Mesendoderm (in vitro differentiated cells): Measurements from ENCODE around the gene MYO1C.

Experiments used
- DNase-seq: peaks from one replicate; pipeline ENCODE4 v3.0.0; 2013
- H2AK5ac ChIP-seq: 2 replicates; pipeline ENCODE4 v1.6.1; 2013; ENCODE audit warnings: low read length, inconsistent platforms
- H2BK120ac ChIP-seq: 2 replicates; pipeline ENCODE4 v1.6.1; 2013; ENCODE audit warnings: low read depth, mild to moderate bottlenecking, low read length, moderate library complexity, mixed read lengths
- H2BK15ac ChIP-seq: replicated peaks from 2 replicates; pipeline ENCODE4 v1.6.1; 2013; ENCODE audit warnings: low read depth, mild to moderate bottlenecking, moderate library complexity
- H2BK5ac ChIP-seq: 2 replicates; pipeline ENCODE4 v1.6.1; 2013; ENCODE audit warnings: low read length, inconsistent platforms
- H3K18ac ChIP-seq: 2 replicates; pipeline ENCODE4 v1.6.1; 2013; ENCODE audit warnings: mild to moderate bottlenecking, low read length, mixed read lengths
- H3K23ac ChIP-seq: one replicate; pipeline ENCODE4 v1.6.1; 2013; ENCODE audit warnings: low read length
- H3K27ac ChIP-seq: 2 replicates; pipeline ENCODE4 v1.5.1; 2013; ENCODE audit warnings: low read depth, mild to moderate bottlenecking, inconsistent platforms, low read length, moderate library complexity
- H3K27me3 ChIP-seq: 2 replicates; pipeline ENCODE4 v1.6.1; 2013; ENCODE audit warnings: low read length, control low read depth, mild to moderate bottlenecking, inconsistent platforms; ENCODE audit not compliant: insufficient read depth, poor library complexity
- H3K36me3 ChIP-seq: 2 replicates; pipeline ENCODE4 v1.6.1; 2013; ENCODE audit warnings: low read length, inconsistent platforms; ENCODE audit not compliant: control insufficient read depth, insufficient read depth
- H3K4ac ChIP-seq: one replicate; pipeline ENCODE4 v1.6.1; 2013; ENCODE audit warnings: low read depth, mild to moderate bottlenecking, low read length, moderate library complexity
- H3K4me1 ChIP-seq: 2 replicates; pipeline ENCODE4 v1.6.1; 2013; ENCODE audit warnings: low read depth, low read length, inconsistent platforms; ENCODE audit not compliant: control insufficient read depth
- H3K4me2 ChIP-seq: 2 replicates; pipeline ENCODE4 v1.6.1; 2013; ENCODE audit warnings: low read length
- H3K4me3 ChIP-seq: 2 replicates; pipeline ENCODE4 v1.5.1; 2013; ENCODE audit warnings: mild to moderate bottlenecking, low read length
- H3K56ac ChIP-seq: one replicate; pipeline ENCODE4 v1.6.1; 2013; ENCODE audit warnings: low read length
- H3K79me1 ChIP-seq: 2 replicates; pipeline ENCODE4 v1.6.1; 2013; ENCODE audit warnings: low read length, inconsistent platforms
- H3K79me2 ChIP-seq: 2 replicates; pipeline ENCODE4 v1.6.1; 2013; ENCODE audit warnings: mild to moderate bottlenecking, low read length; ENCODE audit not compliant: control insufficient read depth, insufficient read depth
- H3K9ac ChIP-seq: 2 replicates; pipeline ENCODE4 v1.6.1; 2013; ENCODE audit warnings: low read length, inconsistent platforms
- H4K5ac ChIP-seq: one replicate; pipeline ENCODE4 v1.6.1; 2013; ENCODE audit warnings: low read length
- H4K8ac ChIP-seq: one replicate; pipeline ENCODE4 v1.6.1; 2013; ENCODE audit warnings: low read depth, mild to moderate bottlenecking, control low read depth, low read length, moderate library complexity
- WGBS: extraction: QIAGEN DNeasy Blood & Tissue Kit; methylation state at CpG from one replicate; pipeline ENCODE4 v1.1.7; 2013; ENCODE audit warnings: low lambda C conversion rate, missing lambda C conversion rate; ENCODE audit not compliant: insufficient coverage; ENCODE audit errors: extremely low coverage; 5-methylcytosine and 5-hydroxymethylcytosine counted together

Gene MYO1C

DNA sequence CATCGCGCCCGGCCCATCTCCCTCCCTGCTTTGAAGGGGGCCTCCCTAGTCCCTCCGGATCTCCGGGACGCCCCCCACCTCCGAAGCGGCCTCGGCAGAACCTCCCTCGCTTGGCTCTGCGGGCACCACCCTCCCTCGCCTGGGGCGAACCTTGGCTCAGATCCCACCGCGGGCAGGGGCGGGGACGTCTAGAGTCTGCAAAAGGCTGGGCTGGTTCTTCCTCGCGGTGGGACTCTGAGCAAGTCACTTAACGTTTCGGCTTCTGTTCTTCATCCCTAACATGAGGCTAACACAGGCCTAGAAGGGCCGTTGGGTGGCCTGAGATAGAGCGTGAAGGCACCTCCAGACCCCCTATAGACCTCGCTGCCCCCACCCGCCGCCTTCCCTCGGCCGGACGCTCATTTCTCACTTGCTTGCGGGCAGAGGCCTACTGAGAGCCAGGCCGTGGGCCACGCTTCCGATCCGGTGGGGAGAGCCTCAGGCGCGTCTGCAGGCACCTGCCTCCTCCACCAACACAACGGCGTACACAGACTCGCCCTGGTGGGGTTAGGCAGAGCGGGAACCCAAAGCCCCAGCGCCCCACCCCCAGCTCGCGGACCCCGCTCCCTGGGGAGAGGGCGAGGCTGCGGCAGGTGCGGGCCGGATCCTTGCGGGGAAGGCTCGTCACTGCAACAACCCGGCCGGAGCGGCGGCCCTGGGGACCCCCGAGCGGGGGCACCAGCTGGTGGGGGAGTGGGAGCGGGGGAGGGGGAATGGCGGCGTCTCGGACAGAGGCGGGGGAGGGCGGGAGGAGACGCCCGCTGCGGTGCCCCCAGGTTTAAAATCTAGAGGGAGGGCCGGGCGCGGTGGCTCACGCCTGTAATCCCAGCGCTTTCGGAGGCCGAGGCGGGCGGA, 5.4 kb downstream of the MYO1C start:
- H3K4me2 ChIP-seq = peak overlapping the region; percentile 84
- H3K27me3 ChIP-seq = no peaks in the 10 kb centered on the region
- H3K4me1 ChIP-seq = peaks cover 2% of the 10 kb centered on the region
- H2BK5ac ChIP-seq = no peak overlapping the region
- no CpG with 5 or more reads among the region's 74 CpGs for WGBS
- peak overlapping the region; percentile 84 for H3K56ac ChIP-seq
- peaks cover 3% of the 10 kb centered on the region for H3K79me1 ChIP-seq
- H3K27ac ChIP-seq = peak overlapping the region; percentile 75
- H2BK120ac ChIP-seq = peak overlapping the region; percentile 17
- no peak overlapping the region for H3K4me3 ChIP-seq
- H3K79me2 ChIP-seq = peaks cover 4% of the 10 kb centered on the region
- peaks cover 3% of the 10 kb centered on the region for H3K36me3 ChIP-seq
- H3K18ac ChIP-seq = peak overlapping the region; percentile 35
- H3K9ac ChIP-seq = peak overlapping the region; percentile 65
- H2AK5ac ChIP-seq = no peak overlapping the region
- H4K8ac ChIP-seq = no peak overlapping the region
- DNase-seq = peak; percentile 91
- no peak overlapping the region for H3K23ac ChIP-seq
- no peak overlapping the region for H2BK15ac ChIP-seq
- peak overlapping the region; percentile 58 for H3K4ac ChIP-seq
- no peak overlapping the region for H4K5ac ChIP-seq

DNA sequence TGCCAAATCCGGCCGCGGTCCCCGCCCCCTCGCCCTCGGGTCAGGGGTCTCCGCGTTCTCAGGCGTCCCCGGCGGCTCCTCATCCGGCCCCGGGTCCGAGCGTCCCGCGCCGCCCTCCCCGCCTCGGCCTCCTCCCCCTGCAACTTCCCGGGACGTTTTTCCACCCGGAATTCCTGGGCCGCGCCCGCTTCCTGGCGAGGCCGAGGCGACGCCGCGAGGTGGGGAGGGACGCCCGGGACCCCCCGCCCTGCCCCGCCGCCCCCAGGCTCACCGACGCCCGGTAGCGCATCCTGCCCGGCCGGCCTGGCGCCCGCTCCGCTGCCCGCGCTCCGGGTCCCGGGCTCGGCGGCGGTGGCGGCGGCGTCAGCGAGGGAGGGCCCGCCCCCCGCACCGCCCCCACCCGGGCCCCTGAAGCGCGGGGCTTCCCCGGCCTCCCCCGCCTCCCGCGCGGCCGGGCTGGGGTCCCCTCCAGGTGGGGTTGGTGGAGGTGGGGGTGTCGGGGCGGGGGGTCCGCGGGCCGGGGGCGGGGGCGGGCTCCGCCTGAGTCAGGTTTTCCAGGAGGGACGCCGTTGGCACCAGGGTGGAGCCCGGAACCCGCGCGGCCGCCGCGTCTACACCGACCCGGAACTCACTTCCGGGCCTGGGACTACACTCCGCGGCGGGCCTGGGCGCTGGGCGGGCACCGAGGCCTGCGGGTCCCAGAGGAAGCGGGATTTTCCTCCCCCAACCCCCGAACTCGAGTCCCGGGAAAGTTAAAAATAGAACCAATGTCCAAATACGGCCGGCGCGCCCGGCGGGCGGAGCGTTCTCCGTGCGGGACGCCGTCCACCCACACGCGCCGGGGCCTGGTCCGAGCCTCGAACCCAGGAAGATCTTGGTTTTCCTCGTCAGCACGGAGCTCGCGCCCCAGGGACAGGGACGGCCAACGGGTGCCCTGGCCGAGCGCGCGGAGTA, 6.8 kb downstream of the MYO1C start:
- no peak overlapping the region for H2AK5ac ChIP-seq
- peak overlapping the region; percentile 86 for H3K18ac ChIP-seq
- DNase-seq = peak; percentile 80
- H3K56ac ChIP-seq = peak overlapping the region; percentile 81
- peak overlapping the region; percentile 92 for H3K27ac ChIP-seq
- peak overlapping the region; percentile 64 for H3K4me2 ChIP-seq
- peak overlapping the region; percentile 32 for H3K4me3 ChIP-seq
- no CpG with 5 or more reads among the region's 127 CpGs for WGBS
- no peak overlapping the region for H2BK5ac ChIP-seq
- peaks cover 2% of the 10 kb centered on the region for H3K79me2 ChIP-seq
- no peak overlapping the region for H3K23ac ChIP-seq
- peak overlapping the region; percentile 19 for H2BK120ac ChIP-seq
- H4K8ac ChIP-seq = peak overlapping the region; percentile 57
- H3K79me1 ChIP-seq = peaks cover 3% of the 10 kb centered on the region
- peaks cover 2% of the 10 kb centered on the region for H3K4me1 ChIP-seq
- H3K27me3 ChIP-seq = no peaks in the 10 kb centered on the region
- peaks cover 3% of the 10 kb centered on the region for H3K36me3 ChIP-seq
- no peak overlapping the region for H4K5ac ChIP-seq
- peak overlapping the region; percentile 77 for H3K9ac ChIP-seq
- H3K4ac ChIP-seq = peak overlapping the region; percentile 88
- H2BK15ac ChIP-seq = no peak overlapping the region

DNA sequence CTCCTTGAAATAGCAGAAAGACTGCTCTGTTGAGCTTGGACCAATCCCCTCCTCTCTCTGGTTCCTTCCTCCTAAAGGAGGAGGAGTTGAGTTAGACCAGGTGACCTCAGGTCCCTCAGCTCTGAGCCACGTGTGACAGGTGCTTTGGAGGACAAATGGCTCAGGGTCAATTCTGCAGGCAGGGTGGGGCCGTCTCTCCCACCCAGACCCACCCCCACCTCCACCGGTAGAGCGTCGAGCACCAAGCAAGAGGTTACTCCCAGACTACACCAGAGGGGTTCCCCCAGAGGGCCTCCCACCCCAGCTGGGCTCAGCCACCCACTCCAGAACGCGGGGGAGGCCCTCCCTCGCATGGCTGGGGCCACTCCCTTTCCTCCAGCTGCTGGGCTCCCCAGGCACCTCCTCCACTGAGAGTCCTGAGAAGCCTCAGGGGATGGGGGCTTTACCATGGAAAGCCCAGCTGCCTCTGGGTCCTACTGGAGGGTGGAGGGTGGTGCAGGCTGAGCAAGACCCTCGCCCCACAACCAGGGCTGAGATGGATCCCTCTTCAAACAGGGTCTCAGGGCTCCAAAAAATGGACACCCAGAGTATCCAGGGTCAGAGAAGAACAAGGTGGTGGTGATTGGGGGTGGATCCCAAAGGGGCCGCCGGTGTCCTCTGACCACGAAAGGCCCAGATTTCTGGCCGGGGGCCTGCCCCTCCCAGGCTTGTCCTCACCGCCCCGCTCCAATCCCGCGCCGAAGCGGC, 7.6 kb downstream of the MYO1C start:
- Histone ChIP-seq H2BK5ac (no peak overlapping the region), H4K8ac (no peak overlapping the region), H3K56ac (peak overlapping the region; percentile 69), H3K27me3 (no peaks in the 10 kb centered on the region), H4K5ac (no peak overlapping the region), H2BK120ac (no peak overlapping the region), H3K9ac (peak overlapping the region; percentile 77), H3K27ac (peak overlapping the region; percentile 92), H3K4ac (peak overlapping the region; percentile 88), H3K36me3 (peaks cover 3% of the 10 kb centered on the region), H3K23ac (no peak overlapping the region), H3K18ac (peak overlapping the region; percentile 9), H2BK15ac (no peak overlapping the region), H3K4me3 (peak overlapping the region; percentile 13), H3K79me1 (peaks cover 2% of the 10 kb centered on the region), H3K4me1 (no peaks in the 10 kb centered on the region), H2AK5ac (no peak overlapping the region), H3K79me2 (no peaks in the 10 kb centered on the region), H3K4me2 (peak overlapping the region; percentile 59)
- WGBS = no CpG with 5 or more reads among the region's 19 CpGs
- DNase-seq = peak; percentile 91

DNA sequence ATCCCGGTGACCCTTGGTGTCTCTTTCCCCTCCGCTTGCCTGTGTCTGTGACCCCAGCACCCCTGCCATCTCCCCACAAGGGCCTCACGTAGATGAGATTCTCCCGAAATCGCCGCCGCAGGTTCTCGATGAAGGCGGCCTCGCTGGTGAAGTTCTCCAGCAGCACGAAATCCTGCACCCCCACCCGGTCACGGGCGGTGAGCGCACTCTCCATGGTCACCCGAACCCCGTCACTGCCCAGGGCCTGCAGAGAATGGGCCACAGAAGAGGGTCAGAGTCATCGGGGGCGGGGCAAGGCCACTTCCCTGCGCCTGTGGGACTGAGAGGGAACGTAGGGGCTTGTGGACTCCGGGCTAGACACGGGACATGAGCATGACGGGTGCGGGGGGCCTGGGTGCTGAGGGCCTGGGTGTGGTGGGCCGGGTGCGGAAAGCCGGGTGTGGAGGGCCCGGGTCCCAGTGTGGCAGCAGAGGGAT, 8.4 kb downstream of the MYO1C start:
- Histone ChIP-seq H3K4me3 (no peak overlapping the region), H4K8ac (no peak overlapping the region), H3K27me3 (no peaks in the 10 kb centered on the region), H2AK5ac (no peak overlapping the region), H3K4ac (no peak overlapping the region), H4K5ac (no peak overlapping the region), H2BK120ac (no peak overlapping the region), H3K56ac (peak overlapping the region; percentile 62), H3K27ac (no peak overlapping the region), H3K36me3 (peaks cover 3% of the 10 kb centered on the region), H2BK15ac (no peak overlapping the region), H2BK5ac (no peak overlapping the region), H3K79me1 (peaks cover 2% of the 10 kb centered on the region), H3K9ac (no peak overlapping the region), H3K18ac (no peak overlapping the region), H3K79me2 (no peaks in the 10 kb centered on the region), H3K4me1 (no peaks in the 10 kb centered on the region), H3K4me2 (no peak overlapping the region), H3K23ac (no peak overlapping the region)
- WGBS = no CpG with 5 or more reads among the region's 29 CpGs
- DNase-seq = no peak

DNA sequence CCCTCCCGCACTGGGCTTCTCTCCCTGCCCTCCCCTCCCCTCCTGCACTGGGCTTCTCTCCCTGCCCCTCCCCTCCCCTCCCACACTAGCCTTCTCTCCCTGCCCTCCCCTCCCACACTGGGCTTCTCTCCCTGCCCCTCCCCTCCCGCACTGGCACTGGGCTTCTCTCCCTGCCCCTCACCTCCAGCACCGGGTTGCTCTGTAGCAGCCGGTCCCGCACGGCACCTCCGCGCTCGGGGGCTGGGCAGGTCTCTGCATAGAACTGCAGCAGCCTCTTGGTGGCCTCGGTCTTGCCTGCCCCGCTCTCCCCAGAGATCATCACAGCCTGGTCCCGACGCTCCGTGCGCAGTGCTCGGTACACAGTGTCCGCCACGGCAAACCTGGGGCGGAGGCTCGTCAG, 9.8 kb downstream of the MYO1C start:
- Histone ChIP-seq H2AK5ac (no peak overlapping the region), H3K27me3 (no peaks in the 10 kb centered on the region), H3K79me2 (no peaks in the 10 kb centered on the region), H3K4ac (no peak overlapping the region), H2BK5ac (no peak overlapping the region), H3K27ac (no peak overlapping the region), H2BK15ac (no peak overlapping the region), H4K8ac (no peak overlapping the region), H3K36me3 (peaks cover 11% of the 10 kb centered on the region), H3K4me3 (no peak overlapping the region), H2BK120ac (no peak overlapping the region), H3K23ac (no peak overlapping the region), H3K79me1 (no peaks in the 10 kb centered on the region), H3K4me1 (no peaks in the 10 kb centered on the region), H4K5ac (no peak overlapping the region), H3K18ac (no peak overlapping the region), H3K4me2 (no peak overlapping the region), H3K9ac (no peak overlapping the region), H3K56ac (no peak overlapping the region)
- no CpG with 5 or more reads among the region's 20 CpGs for WGBS
- DNase-seq = peak; percentile 28
